Aorta (tissue), 5 donors: ENCODE measurements around the gene GUCA1A. TPM values are rescaled to one million over a fixed set of nuclear protein-coding genes. Genes with fewer than 3 reads are reported as not detected.

ENCODE experiments used
- ATAC-seq: fragments of 200-7000 bp; cut with Tn5 transposase; one replicate; pipeline ENCODE4 v1.9.1; 2022; ENCODE audit warnings: moderate library complexity; ENCODE audit not compliant: low FRiP score
- DNase-seq, 2 donors: peaks; one replicate each; pipeline ENCODE4 v3.0.0-alpha.2; 2020
- H3K27ac ChIP-seq, 2 donors: one replicate each; pipeline ENCODE4 v1.5.1; 2013; ENCODE audit warnings: low read length in 2 of 2, mild to moderate bottlenecking in 2 of 2, moderate library complexity in 2 of 2, control low read depth in 1 of 2, inconsistent platforms in 1 of 2, low read depth in 1 of 2
- H3K27me3 ChIP-seq, 2 donors: one replicate each; pipeline ENCODE4 v1.6.1; 2013; ENCODE audit warnings: control low read depth in 1 of 2, low read length in 1 of 2, mild to moderate bottlenecking in 1 of 2, moderate library complexity in 1 of 2; ENCODE audit not compliant: insufficient read depth in 2 of 2, control insufficient read depth in 1 of 2
- H3K36me3 ChIP-seq, 2 donors: one replicate each; pipeline ENCODE4 v1.6.1; 2013; ENCODE audit warnings: control low read depth in 1 of 2, low read length in 1 of 2, mild to moderate bottlenecking in 1 of 2; ENCODE audit not compliant: insufficient read depth in 2 of 2, control insufficient read depth in 1 of 2
- H3K4me1 ChIP-seq, 2 donors: one replicate each; pipeline ENCODE4 v1.6.1; 2013; ENCODE audit warnings: low read length in 2 of 2, control low read depth in 1 of 2, mild to moderate bottlenecking in 1 of 2, moderate library complexity in 1 of 2; ENCODE audit not compliant: insufficient read depth in 2 of 2, control insufficient read depth in 1 of 2
- H3K4me3 ChIP-seq, 2 donors: one replicate each; pipeline ENCODE4 v1.5.1; 2013; ENCODE audit warnings: low read length in 2 of 2, control low read depth in 1 of 2, mild to moderate bottlenecking in 1 of 2
- H3K9me3 ChIP-seq: one replicate; pipeline ENCODE4 v1.6.1; 2013; ENCODE audit warnings: mild to moderate bottlenecking, low read length; ENCODE audit not compliant: control insufficient read depth
- WGBS, 2 donors: extraction: QIAGEN DNeasy Blood & Tissue Kit; methylation state at CpG; one replicate each; pipeline ENCODE4 v1.1.7; 2013; 5-methylcytosine and 5-hydroxymethylcytosine counted together
- intact Hi-C, 2 donors: fragments of 100-400 bp; cut with DNase I; formaldehyde crosslinking; loops; one replicate each; pipeline versions ENCODE4 v1.14.2 to v1.15.0; 2022
- polyA plus RNA-seq, 2 donors: library from polyadenylated mRNA; stranded (reverse); fragments of 200-250 nt; gene quantifications; one replicate each; pipeline ENCODE4 v1.2.3, GENCODE V29; 2013
- total RNA-seq, 2 donors: library from RNA; stranded (reverse); fragmentation: NEBNext Ultra II Directional; extraction: Animal tissue kit (Norgen Biotek cat#: 25700); gene quantifications; one replicate each; pipeline ENCODE4 v1.2.1, GENCODE V29; 2021
- donor health status: healthy with polysubstance abuse.
- donor health status: Bipolar disorder and iron deficiency.
- donor health status: DM: no; HTN: no; CAD: no.
- donor health status: DM: no; HTN: no; CAD: no.
- donor health status: DM: yes; HTN: yes; CAD: no.

Gene GUCA1A
- total and polyA plus RNA-seq, 4 donors, result not detected

DNA sequence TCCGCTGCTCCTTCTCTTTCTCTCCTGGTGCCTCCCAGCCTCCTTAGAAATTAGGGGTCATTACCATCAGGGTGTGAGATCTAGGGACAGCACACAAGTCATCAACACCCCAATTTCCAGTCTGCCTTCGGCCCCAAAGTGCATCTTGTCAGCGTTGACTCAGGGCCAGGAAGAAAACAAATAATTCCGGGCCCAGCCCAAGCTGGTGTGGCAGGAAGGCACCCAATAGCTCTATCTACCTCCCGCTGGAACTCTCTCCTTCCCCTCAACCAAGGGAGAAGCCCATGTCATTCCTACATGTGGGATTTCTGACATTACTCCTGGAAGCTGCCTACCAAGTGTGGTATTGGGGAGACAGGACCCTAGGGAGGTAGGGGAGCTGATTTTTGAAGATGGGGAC lies 19.2 kb upstream of the GUCA1A start:
- Histone ChIP-seq H3K4me3 (no peak overlapping the region), H3K4me1 (no peaks in the 10 kb centered on the region), H3K9me3 (no peaks in the 10 kb centered on the region), H3K36me3 (no peaks in the 10 kb centered on the region), H3K27ac (no peak overlapping the region), H3K27me3 (no peaks in the 10 kb centered on the region)
- DNase-seq, result no peak
- ATAC-seq, result no peak
- WGBS, 2 donors, result 65 to 68% methylated on average over 5 of the region's 5 CpGs
- intact Hi-C loops, result no loop called here

DNA sequence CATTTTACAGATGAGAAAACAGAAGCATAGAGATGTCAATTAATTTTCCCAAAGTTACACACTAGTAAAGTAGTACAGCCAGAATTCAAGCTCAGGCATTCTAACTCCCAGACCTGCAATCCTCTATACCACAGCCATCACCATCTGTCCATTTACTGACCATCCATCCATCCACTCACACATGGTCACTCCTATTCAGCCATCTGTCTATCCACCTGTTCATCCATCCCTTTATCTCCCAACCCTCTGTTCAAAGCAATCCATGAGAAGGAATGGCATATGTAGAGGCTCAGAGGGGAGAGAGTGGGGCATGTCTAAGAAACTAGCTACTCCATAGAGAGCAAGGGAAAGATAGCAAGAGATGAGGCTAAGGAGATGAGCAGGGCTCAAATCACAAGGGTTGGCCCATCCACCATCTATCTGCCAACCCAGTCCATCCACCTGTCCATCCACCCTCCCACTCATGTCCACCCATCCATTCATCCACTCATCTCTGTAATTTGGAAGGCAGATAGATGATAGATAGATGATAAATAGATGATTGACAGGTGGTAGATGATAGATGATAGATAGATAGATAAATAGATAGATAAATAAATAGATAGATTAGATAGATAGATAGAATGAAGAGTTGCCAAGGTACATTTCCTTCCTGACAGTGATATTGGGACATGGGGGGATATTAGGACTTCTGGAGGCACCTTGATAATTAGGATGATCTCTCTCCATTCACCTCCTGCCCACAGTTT lies 18.5 kb upstream of the GUCA1A start:
- Histone ChIP-seq H3K9me3 (no peaks in the 10 kb centered on the region), H3K4me3 (no peak overlapping the region), H3K27ac (no peak overlapping the region), H3K27me3 (no peaks in the 10 kb centered on the region), H3K36me3 (no peaks in the 10 kb centered on the region), H3K4me1 (no peaks in the 10 kb centered on the region)
- ATAC-seq, result no peak
- intact Hi-C loops, result no loop called here
- no peak for DNase-seq

DNA sequence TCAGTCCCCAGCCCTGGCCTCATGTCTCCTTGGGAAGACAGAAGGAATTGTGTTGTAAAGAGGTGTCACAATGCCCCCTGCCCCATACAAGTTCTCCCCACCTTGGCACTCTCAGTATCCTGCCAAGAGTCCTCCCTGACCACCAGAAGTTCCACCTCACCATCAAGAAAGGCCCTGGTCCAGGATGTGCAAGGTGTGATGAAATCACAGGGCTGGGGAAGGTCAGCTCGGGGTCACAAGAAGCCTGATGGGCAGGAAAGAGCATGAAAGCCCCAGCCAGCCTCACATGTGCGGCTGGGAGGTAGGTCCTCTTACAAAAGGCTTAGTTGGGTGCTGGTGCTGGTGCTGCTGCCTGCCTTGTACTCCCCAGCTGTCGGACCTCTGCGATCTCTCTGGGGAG lies 17.9 kb upstream of the GUCA1A start:
- H3K9me3 ChIP-seq, result no peaks in the 10 kb centered on the region
- H3K36me3 ChIP-seq, result no peaks in the 10 kb centered on the region
- DNase-seq, result no peak
- H3K4me1 ChIP-seq, result no peaks in the 10 kb centered on the region
- H3K27ac ChIP-seq, result no peak overlapping the region
- H3K4me3 ChIP-seq, result no peak overlapping the region
- no peaks in the 10 kb centered on the region for H3K27me3 ChIP-seq
- no peak for ATAC-seq
- intact Hi-C loops, result no loop called here
- 78 to 80% methylated on average over 4 of the region's 4 CpGs for WGBS, 2 donors

DNA sequence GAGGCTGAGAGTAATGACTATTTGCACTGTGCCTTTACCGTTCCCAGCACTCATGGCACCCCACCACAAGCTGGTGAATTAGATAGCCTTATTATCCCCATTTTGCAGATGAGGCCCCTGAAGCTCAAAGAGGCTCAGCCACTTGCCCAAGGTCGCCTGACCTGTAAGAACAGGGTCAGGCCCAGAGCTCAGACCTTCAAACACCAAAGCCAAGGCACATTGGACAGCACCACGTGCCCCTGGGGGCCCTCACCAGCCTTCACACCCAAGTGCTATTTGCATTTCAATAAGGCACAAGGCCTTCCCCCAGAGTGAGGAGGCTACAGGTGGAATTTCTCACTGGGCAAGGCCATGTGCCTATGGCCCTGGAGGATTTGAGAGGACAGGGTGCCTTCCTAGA lies 16.5 kb upstream of the GUCA1A start:
- H3K27me3 ChIP-seq, result no peaks in the 10 kb centered on the region
- WGBS, 2 donors, result 64 to 66% methylated on average over 3 of the region's 3 CpGs
- ATAC-seq (no peak), DNase-seq (no peak)
- no peaks in the 10 kb centered on the region for H3K9me3 ChIP-seq
- intact Hi-C loops, result no loop called here
- no peaks in the 10 kb centered on the region for H3K4me1 ChIP-seq
- H3K36me3 ChIP-seq, result no peaks in the 10 kb centered on the region
- no peak overlapping the region for H3K4me3 ChIP-seq
- H3K27ac ChIP-seq, result no peak overlapping the region

DNA sequence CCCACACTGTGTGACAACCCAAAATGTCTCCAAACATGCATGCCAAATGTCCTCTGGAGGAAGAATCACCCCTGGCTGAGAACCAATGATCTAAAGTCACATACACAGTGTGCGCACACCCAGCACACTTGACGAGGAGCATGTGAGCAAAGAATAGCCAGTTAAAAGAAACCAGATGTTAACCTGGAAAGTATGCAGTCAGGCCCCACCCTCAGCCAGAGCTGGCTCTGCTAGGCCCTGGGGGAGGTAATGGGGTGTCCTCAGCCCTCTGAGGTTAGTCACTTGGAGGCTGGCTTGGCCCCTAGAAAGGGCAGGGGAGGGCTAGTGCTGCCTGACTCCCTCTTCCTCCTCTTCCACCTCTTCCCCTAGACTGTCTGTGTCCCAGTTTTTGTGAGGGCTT lies 15.2 kb upstream of the GUCA1A start:
- no peaks in the 10 kb centered on the region for H3K4me1 ChIP-seq
- H3K36me3 ChIP-seq, result no peaks in the 10 kb centered on the region
- H3K27me3 ChIP-seq, result no peaks in the 10 kb centered on the region
- H3K27ac ChIP-seq, result no peak overlapping the region
- ATAC-seq, result no peak
- H3K9me3 ChIP-seq, result no peaks in the 10 kb centered on the region
- no peak overlapping the region for H3K4me3 ChIP-seq
- DNase-seq, result no peak
- WGBS, 2 donors, result 66 to 70% methylated on average over 2 of the region's 2 CpGs
- intact Hi-C loops, result no loop called here

DNA sequence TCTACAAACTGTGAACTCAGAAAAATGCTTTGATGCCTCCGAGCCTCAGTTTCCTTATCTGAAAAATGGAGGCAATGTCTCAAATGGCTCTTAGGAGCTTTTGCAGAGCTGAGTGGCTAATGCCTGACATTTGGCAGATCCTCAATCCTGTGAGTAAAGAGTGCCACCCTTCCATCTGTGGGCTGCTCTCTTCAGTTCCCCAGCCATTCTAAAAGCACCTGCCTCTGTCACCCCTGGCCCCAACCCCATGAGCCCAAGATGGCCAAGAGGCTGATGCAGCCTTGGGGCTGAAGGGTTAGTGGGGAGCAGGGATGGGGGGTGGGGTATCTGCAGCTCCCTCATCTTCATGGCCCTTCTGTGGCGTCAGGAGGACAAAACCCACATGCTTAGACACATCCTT lies 14.5 kb upstream of the GUCA1A start:
- Histone ChIP-seq H3K9me3 (no peaks in the 10 kb centered on the region), H3K27me3 (no peaks in the 10 kb centered on the region), H3K36me3 (no peaks in the 10 kb centered on the region), H3K4me1 (no peaks in the 10 kb centered on the region), H3K4me3 (no peak overlapping the region), H3K27ac (no peak overlapping the region)
- no peak for ATAC-seq
- WGBS, 2 donors, result 80 to 83% methylated on average over 2 of the region's 2 CpGs
- intact Hi-C loops, result no loop called here
- DNase-seq, result no peak

DNA sequence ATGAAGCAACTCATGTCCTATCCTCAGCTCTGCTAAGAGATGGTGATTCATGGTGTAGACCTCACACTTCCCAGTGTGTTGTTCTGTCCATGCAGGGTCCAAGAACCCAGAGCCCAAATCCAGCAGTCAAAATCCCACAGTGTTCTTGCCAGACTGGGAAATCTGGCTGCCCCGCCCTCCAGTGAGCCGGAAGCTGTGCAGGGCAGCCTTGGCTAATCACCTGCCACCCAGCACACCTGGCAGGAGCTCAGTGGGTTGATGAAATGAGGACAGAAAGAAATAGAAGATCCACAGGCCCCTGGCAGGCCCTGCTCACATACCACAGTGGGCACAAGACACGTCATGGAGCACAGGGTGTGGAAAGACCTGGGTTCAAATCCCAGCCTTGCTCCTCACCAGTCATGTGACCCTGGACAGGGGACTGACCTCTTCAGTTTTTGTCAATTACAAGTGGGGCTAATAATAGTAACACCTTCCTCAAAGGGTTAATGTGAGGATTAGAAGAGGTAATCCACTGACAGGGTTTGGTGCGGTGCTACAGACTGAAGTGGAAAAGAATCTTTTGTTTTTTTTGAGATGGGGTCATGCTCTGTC lies 13.6 kb upstream of the GUCA1A start:
- WGBS, 2 donors, result 63 to 71% methylated on average over 4 of the region's 4 CpGs
- H3K4me1 ChIP-seq, result no peaks in the 10 kb centered on the region
- no peaks in the 10 kb centered on the region for H3K9me3 ChIP-seq
- intact Hi-C loops, result no loop called here
- no peak overlapping the region for H3K4me3 ChIP-seq
- H3K27me3 ChIP-seq, result no peaks in the 10 kb centered on the region
- DNase-seq (no peak), ATAC-seq (no peak)
- H3K36me3 ChIP-seq, result no peaks in the 10 kb centered on the region
- H3K27ac ChIP-seq, result no peak overlapping the region

DNA sequence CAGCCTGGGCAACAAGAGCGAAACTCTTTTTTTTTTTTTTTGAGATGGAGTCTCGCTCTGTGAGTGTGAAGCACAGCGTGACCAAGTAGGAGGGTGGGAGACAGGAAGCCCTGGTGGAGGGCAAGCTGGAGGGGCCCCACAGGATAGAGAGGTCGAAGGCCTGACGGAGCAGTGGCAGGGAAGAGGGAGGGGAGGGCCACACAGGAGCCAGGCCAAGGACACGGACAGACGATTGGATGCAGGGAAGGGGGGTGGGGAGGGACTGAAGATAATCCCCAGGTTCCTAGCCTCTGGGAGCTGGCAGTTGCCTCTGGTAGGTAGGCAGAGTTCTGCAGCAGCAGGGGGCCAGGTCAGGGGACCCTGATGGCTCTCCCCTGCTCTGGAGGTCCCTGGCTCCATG lies 10.8 kb upstream of the GUCA1A start:
- Histone ChIP-seq H3K27ac (no peak overlapping the region), H3K27me3 (no peaks in the 10 kb centered on the region), H3K36me3 (no peaks in the 10 kb centered on the region), H3K4me1 (no peaks in the 10 kb centered on the region), H3K9me3 (no peaks in the 10 kb centered on the region), H3K4me3 (no peak overlapping the region)
- WGBS, 2 donors, result 30 to 40% methylated on average over 7 of the region's 7 CpGs
- intact Hi-C loops, result no loop called here
- DNase-seq, result no peak
- ATAC-seq, result no peak

DNA sequence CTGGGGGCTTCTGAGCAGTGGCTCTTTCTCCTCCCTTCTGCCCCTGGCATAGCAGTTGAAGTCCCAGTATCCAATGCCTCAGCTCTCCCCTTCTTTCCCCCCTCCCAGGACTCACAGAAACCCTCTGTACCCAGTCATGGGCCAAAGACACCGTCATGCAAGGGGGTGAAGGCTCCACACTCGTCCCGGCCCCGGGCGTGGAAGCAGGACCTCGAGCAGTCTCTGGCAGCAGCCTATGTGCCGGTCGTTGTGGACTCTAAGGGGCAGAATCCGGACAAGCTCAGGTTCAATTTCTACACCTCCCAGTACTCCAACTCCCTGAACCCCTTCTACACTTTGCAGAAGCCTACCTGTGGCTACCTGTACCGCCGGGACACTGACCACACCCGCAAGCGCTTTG lies 10.4 kb upstream of the GUCA1A start:
- Histone ChIP-seq H3K36me3 (no peaks in the 10 kb centered on the region), H3K4me1 (no peaks in the 10 kb centered on the region), H3K9me3 (no peaks in the 10 kb centered on the region), H3K4me3 (no peak overlapping the region), H3K27me3 (no peaks in the 10 kb centered on the region), H3K27ac (no peak overlapping the region)
- no peak for ATAC-seq
- intact Hi-C loops, result no loop called here
- WGBS, 2 donors, result 80 to 85% methylated on average over 13 of the region's 13 CpGs
- DNase-seq, result no peak
